H1 (cell line): Measurements from ENCODE around the gene ATP6AP1. TPM values are rescaled to one million over a fixed set of nuclear protein-coding genes. Genes with fewer than 3 reads are reported as not detected.

Experiments
- CTCF ChIA-PET: fragments of 300-600 bp; sonication (Branson Sonifier 250); formaldehyde crosslinking; loops from one replicate; lab custom pipeline; 2021; ENCODE audit not compliant: partially characterized antibody; lab: Charles Lee
- POLR2A ChIA-PET: fragments of 300-600 bp; sonication (Branson Sonifier 250); formaldehyde crosslinking; loops from one replicate; lab custom pipeline; 2021; ENCODE audit warnings: inconsistent platforms; ENCODE audit not compliant: partially characterized antibody; lab: Charles Lee
- DNase-seq, 2 experiments: peaks; one replicate each; pipeline versions ENCODE4 v3.0.0 to v3.0.0-alpha.2; 2010 to 2022; ENCODE audit warnings: low spot score in 2 of 2, low read depth in 1 of 2, mixed read lengths in 1 of 2
- FAIRE-seq: peaks from 2 replicates; lab custom pipeline; 2011; peaks lifted over from hg19 to GRCh38; lab: Jason Lieb, UNC
- H2AFZ ChIP-seq: 2 replicates; pipeline ENCODE4 v1.8.1; 2012; ENCODE audit warnings: low read length, inconsistent platforms
- H2AK5ac ChIP-seq: 2 replicates; pipeline ENCODE4 v1.6.1; 2013; ENCODE audit warnings: low read depth, low read length
- H2BK120ac ChIP-seq: replicated peaks from 2 replicates; pipeline ENCODE3; 2013; ENCODE audit warnings: low read depth, low read length, inconsistent platforms
- H2BK12ac ChIP-seq: 2 replicates; pipeline ENCODE4 v1.6.1; 2013; ENCODE audit warnings: low read depth, low read length
- H2BK15ac ChIP-seq: 2 replicates; pipeline ENCODE4 v1.6.1; 2013; ENCODE audit warnings: low read length
- H2BK20ac ChIP-seq: 2 replicates; pipeline ENCODE4 v1.6.1; 2013; ENCODE audit warnings: low read length
- H2BK5ac ChIP-seq: 2 replicates; pipeline ENCODE4 v1.6.1; 2013; ENCODE audit warnings: low read depth, low read length
- H3K14ac ChIP-seq: 2 replicates; pipeline ENCODE4 v1.6.1; 2013; ENCODE audit warnings: inconsistent platforms; ENCODE audit not compliant: insufficient read length
- H3K18ac ChIP-seq: 2 replicates; pipeline ENCODE4 v1.6.1; 2013; ENCODE audit warnings: low read length; ENCODE audit errors: extremely low read depth
- H3K23ac ChIP-seq: 2 replicates; pipeline ENCODE4 v1.6.1; 2013; ENCODE audit warnings: inconsistent platforms; ENCODE audit not compliant: insufficient read length
- H3K23me2 ChIP-seq: 2 replicates; pipeline ENCODE4 v1.6.1; 2013; ENCODE audit warnings: low read depth, low read length
- H3K27ac ChIP-seq: 2 replicates; pipeline ENCODE4 v1.6.1; 2011; ENCODE audit warnings: low read depth, low read length, inconsistent platforms
- H3K27me3 ChIP-seq, 4 experiments: replicated peaks in 1 of 4; 1 replicate in 1 of 4; 2 replicates in 3 of 4; pipeline versions ENCODE4 v1.6.1 to v1.8.1; 2011 to 2013; ENCODE audit warnings: low read length in 3 of 4, mild to moderate bottlenecking in 3 of 4, inconsistent platforms in 2 of 4, mixed read lengths in 2 of 4, moderate library complexity in 1 of 4; ENCODE audit not compliant: control insufficient read depth in 3 of 4, insufficient read depth in 3 of 4; ENCODE audit errors: extremely low read depth in 1 of 4
- H3K36me3 ChIP-seq, 4 experiments: 2 replicates each; pipeline versions ENCODE4 v1.6.1 to v1.8.1; 2011 to 2013; ENCODE audit warnings: mild to moderate bottlenecking in 4 of 4, low read length in 3 of 4, moderate library complexity in 2 of 4, control low read depth in 1 of 4, inconsistent platforms in 1 of 4; ENCODE audit not compliant: insufficient read depth in 4 of 4, control insufficient read depth in 2 of 4
- H3K4ac ChIP-seq: replicated peaks from 2 replicates; pipeline ENCODE3; 2013; ENCODE audit warnings: low read length, low read depth, mixed read lengths, inconsistent platforms; ENCODE audit not compliant: insufficient read length
- H3K4me1 ChIP-seq, 4 experiments: replicated peaks in 1 of 4; 1 replicate in 1 of 4; 2 replicates in 3 of 4; pipeline versions ENCODE4 v1.6.1 to v1.8.1; 2011 to 2013; ENCODE audit warnings: low read length in 3 of 4, inconsistent platforms in 2 of 4, mixed read lengths in 1 of 4; ENCODE audit not compliant: insufficient read depth in 4 of 4, control insufficient read depth in 3 of 4
- H3K4me2 ChIP-seq, 2 experiments: 2 replicates each; pipeline versions ENCODE4 v1.6.1 to v1.8.1; 2011 to 2013; ENCODE audit warnings: low read depth in 2 of 2, low read length in 2 of 2, control low read depth in 1 of 2, inconsistent platforms in 1 of 2, mild to moderate bottlenecking in 1 of 2; ENCODE audit not compliant: insufficient read depth in 1 of 2
- H3K4me3 ChIP-seq, 4 experiments: fragments of 200-600, 300-600 bp in 1 of 4; sonication (generic), shearing (Covaris generic), sonication (Bioruptor Twin) in 1 of 4; 2 replicates each; pipeline versions ENCODE4 v1.5.1 to v1.8.1; 2011 to 2016; ENCODE audit warnings: low read length in 4 of 4, low read depth in 3 of 4, control low read depth in 2 of 4, inconsistent platforms in 2 of 4, mild to moderate bottlenecking in 2 of 4, mixed read lengths in 1 of 4, moderate library complexity in 1 of 4; ENCODE audit not compliant: insufficient read depth in 2 of 4; ENCODE audit errors: extremely low read depth in 1 of 4
- H3K56ac ChIP-seq: replicated peaks from 2 replicates; pipeline ENCODE3; 2013; ENCODE audit warnings: low read depth, mild to moderate bottlenecking, mixed read lengths, low read length, inconsistent platforms; ENCODE audit not compliant: insufficient read length
- H3K79me1 ChIP-seq: 2 replicates; pipeline ENCODE4 v1.6.1; 2013; ENCODE audit warnings: low read depth, low read length, control low read depth
- H3K79me2 ChIP-seq, 2 experiments: 2 replicates each; pipeline versions ENCODE4 v1.6.1 to v1.8.1; 2012 to 2013; ENCODE audit warnings: low read length in 2 of 2, mild to moderate bottlenecking in 2 of 2, inconsistent platforms in 1 of 2; ENCODE audit not compliant: insufficient read depth in 2 of 2, control insufficient read depth in 1 of 2
- H3K9ac ChIP-seq, 4 experiments: replicated peaks in 1 of 4; 1 replicate in 1 of 4; 2 replicates in 3 of 4; pipeline versions ENCODE4 v1.6.1 to v1.8.1; 2011 to 2013; ENCODE audit warnings: low read depth in 3 of 4, low read length in 3 of 4, control low read depth in 2 of 4, mild to moderate bottlenecking in 2 of 4, moderate library complexity in 2 of 4, inconsistent platforms in 1 of 4; ENCODE audit errors: extremely low read depth in 1 of 4
- H3K9me3 ChIP-seq, 2 experiments: 2 replicates each; pipeline versions ENCODE4 v1.6.1 to v1.8.1; 2012 to 2013; ENCODE audit warnings: mild to moderate bottlenecking in 2 of 2, moderate library complexity in 2 of 2, control low read depth in 1 of 2, inconsistent platforms in 1 of 2, low read depth in 1 of 2, low read length in 1 of 2, mixed read lengths in 1 of 2; ENCODE audit not compliant: insufficient read depth in 2 of 2
- H4K20me1 ChIP-seq, 2 experiments: replicated peaks in 1 of 2; 2 replicates each; pipeline versions ENCODE3 to v1.8.1; 2011 to 2013; ENCODE audit warnings: inconsistent platforms in 2 of 2, low read length in 2 of 2, mild to moderate bottlenecking in 1 of 2; ENCODE audit not compliant: insufficient read depth in 2 of 2, control insufficient read depth in 1 of 2
- H4K5ac ChIP-seq: 2 replicates; pipeline ENCODE4 v1.6.1; 2013; ENCODE audit warnings: low read length, low read depth, mixed read lengths, inconsistent platforms; ENCODE audit not compliant: insufficient read length
- H4K8ac ChIP-seq: 2 replicates; pipeline ENCODE4 v1.8.0; 2013; ENCODE audit warnings: mild to moderate bottlenecking, moderate library complexity, low read length, inconsistent platforms; ENCODE audit not compliant: insufficient read depth; ENCODE audit errors: extremely low read depth
- H4K91ac ChIP-seq: replicated peaks from 2 replicates; pipeline ENCODE3; 2013; ENCODE audit warnings: low read length, mixed read lengths, inconsistent platforms; ENCODE audit not compliant: insufficient read length
- EGR1 ChIP-seq: IDR thresholded peaks from 2 replicates; pipeline ENCODE4 v1.6.1; 2011; ENCODE audit warnings: low read depth, low read length, borderline replicate concordance
- GABPA ChIP-seq: IDR thresholded peaks from 2 replicates; pipeline ENCODE4 v1.6.1; 2011; ENCODE audit warnings: mild to moderate bottlenecking, low read length, moderate library complexity, borderline replicate concordance; ENCODE audit not compliant: insufficient read depth
- KDM4A ChIP-seq: IDR thresholded peaks from one replicate; pipeline ENCODE4 v1.7.1; 2012; ENCODE audit warnings: low read depth, mild to moderate bottlenecking, moderate library complexity, low read length, inconsistent platforms; ENCODE audit not compliant: severe bottlenecking
- NRF1 ChIP-seq: IDR thresholded peaks from 2 replicates; pipeline ENCODE4 v1.6.1; 2011; ENCODE audit warnings: mild to moderate bottlenecking, low read depth, low read length, improper control_type of control experiment
- POLR2AphosphoS5 ChIP-seq: IDR thresholded peaks from 2 replicates; pipeline ENCODE4 v1.6.1; 2011; ENCODE audit warnings: low read depth, low read length
- POU5F1 ChIP-seq: IDR thresholded peaks from 2 replicates; pipeline ENCODE4 v1.6.1; 2011; ENCODE audit warnings: low read depth, mild to moderate bottlenecking, low read length, moderate library complexity
- RAD21 ChIP-seq, 2 experiments: IDR thresholded peaks in 1 of 2; conservative IDR thresholded peaks in 1 of 2; 2 replicates each; pipeline ENCODE4 v1.6.1; 2011; ENCODE audit warnings: low read depth in 2 of 2, low read length in 2 of 2, improper control_type of control experiment in 1 of 2, inconsistent platforms in 1 of 2, mild to moderate bottlenecking in 1 of 2, moderate library complexity in 1 of 2
- SIN3A ChIP-seq, 2 experiments: IDR thresholded peaks in 1 of 2; conservative IDR thresholded peaks in 1 of 2; 2 replicates each; pipeline ENCODE4 v1.6.1; 2011 to 2012; ENCODE audit warnings: low read length in 2 of 2, improper control_type of control experiment in 1 of 2, low read depth in 1 of 2, mild to moderate bottlenecking in 1 of 2
- SIX5 ChIP-seq: IDR thresholded peaks from 2 replicates; pipeline ENCODE4 v1.6.1; 2011; ENCODE audit warnings: mild to moderate bottlenecking, low read depth, low read length
- SP4 ChIP-seq: IDR thresholded peaks from 2 replicates; pipeline ENCODE4 v1.6.1; 2012; ENCODE audit warnings: low read length, inconsistent platforms
- WGBS, 2 experiments: shearing (Covaris generic) in 1 of 2; methylation state at CpG; one replicate each; pipeline versions ENCODE4 v1.1.6 to v1.1.7; 2013 to 2015; ENCODE audit warnings: low lambda C conversion rate in 2 of 2, mixed read lengths in 2 of 2, inconsistent platforms in 1 of 2, low coverage in 1 of 2, missing lambda C conversion rate in 1 of 2; ENCODE audit not compliant: insufficient replicate concordance in 2 of 2, insufficient coverage in 1 of 2, insufficient read length in 1 of 2; ENCODE audit errors: extremely low coverage in 1 of 2, missing lambda C conversion rate in 1 of 2; 5-methylcytosine and 5-hydroxymethylcytosine counted together
- polyA plus RNA-seq, 7 experiments: library from polyadenylated mRNA; depleted of rRNA in 3 of 7; stranded (reverse) in 5 of 7; unstranded in 2 of 7; fragments of >200 nt in 5 of 7; fragments of 200-250 nt in 2 of 7; gene quantifications; 1 replicate in 5 of 7; 2 replicates in 1 of 7; 4 replicates in 1 of 7; pipeline versions ENCODE4 v1.2.1 to v1.2.3, GENCODE V29; 2011 to 2013; ENCODE audit warnings: missing spikeins in 2 of 7, mixed read lengths in 2 of 7
- total RNA-seq: library from RNA; stranded (reverse); fragmentation: NEBNext Ultra II Directional; extraction: Animal tissue kit (Norgen Biotek cat#: 25700); gene quantifications from 2 replicates; pipeline ENCODE4 v1.2.1, GENCODE V29; 2021
- TF ChIP-seq, protein P1 (sequence below): IDR thresholded peaks from 2 replicates; pipeline ENCODE4 v1.6.1; 2011; ENCODE audit warnings: low read depth, mild to moderate bottlenecking, low read length; ENCODE audit not compliant: insufficient read depth

Gene ATP6AP1
- total and polyA plus RNA-seq, 2 of the 8 experiments (the other 6 are each of a cell fraction or from before 2014, with no cell fraction given), result 44.6 to 80.8 TPM

DNA sequence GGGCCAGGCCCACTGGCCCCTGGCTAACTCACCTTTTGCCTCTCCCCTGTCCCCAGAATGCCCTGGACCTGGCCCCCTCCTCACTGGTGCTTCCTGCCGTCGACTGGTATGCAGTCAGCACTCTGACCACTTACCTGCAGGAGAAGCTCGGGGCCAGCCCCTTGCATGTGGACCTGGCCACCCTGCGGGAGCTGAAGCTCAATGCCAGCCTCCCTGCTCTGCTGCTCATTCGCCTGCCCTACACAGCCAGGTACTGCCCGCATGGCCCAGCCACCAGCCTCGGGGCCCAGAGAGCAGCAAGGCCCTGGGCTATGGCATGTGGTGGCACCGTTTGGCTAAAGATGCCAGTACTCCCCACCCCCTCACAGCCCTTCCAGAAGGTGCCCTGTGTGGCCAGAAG, 3.7 kb downstream of the ATP6AP1 start:
- no peak overlapping the region for H3K23ac ChIP-seq
- no peak overlapping the region for H4K8ac ChIP-seq
- no peak overlapping the region for H2BK5ac ChIP-seq
- no peak for FAIRE-seq
- no peaks in the 10 kb centered on the region for H3K4me1 ChIP-seq
- peaks cover 0 to 14% (median 7%) of the 10 kb centered on the region in 4 experiments; a peak in 5 of 8 replicates for H3K36me3 ChIP-seq
- H3K27me3 ChIP-seq, result no peaks in the 10 kb centered on the region
- peaks cover 4% of the 10 kb centered on the region; the same call in 1 of the 2 replicates for H3K23me2 ChIP-seq
- TF ChIP-seq SIN3A (conservative IDR thresholded peaks at IDR 0.05 in 1 of 2, IDR thresholded peaks at IDR 0.05 in 1 of 2; ENCODE audit: low read depth in 1 of 2, low read length in 2 of 2) (no peak), POLR2AphosphoS5 (no peak), KDM4A (no peak), POU5F1 (no peak), EGR1 (no peak), NRF1 (no peak), SP4 (no peak), SIX5 (no peak), RAD21 (IDR thresholded peaks at IDR 0.05 in 1 of 2, conservative IDR thresholded peaks at IDR 0.05 in 1 of 2; ENCODE audit: low read depth in 2 of 2, low read length in 2 of 2) (no peak), GABPA (no peak)
- TF ChIP-seq, protein P1, sequence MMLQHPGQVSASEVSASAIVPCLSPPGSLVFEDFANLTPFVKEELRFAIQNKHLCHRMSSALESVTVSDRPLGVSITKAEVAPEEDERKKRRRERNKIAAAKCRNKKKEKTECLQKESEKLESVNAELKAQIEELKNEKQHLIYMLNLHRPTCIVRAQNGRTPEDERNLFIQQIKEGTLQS, result no peak
- H3K4me3 ChIP-seq, result no peak overlapping the region
- DNase-seq, result no peak
- H3K27ac ChIP-seq, result no peak overlapping the region
- no peak overlapping the region for H3K4me2 ChIP-seq
- POLR2A ChIA-PET, result interaction anchor here (0.9 to 2.0 kb wide), 4 partner anchors 13 to 34 kb away, joined by 3 to 7 read pairs (median 4); partner anchors contain the start of gene RPL10
- H2BK120ac ChIP-seq, result no peak overlapping the region
- no peaks in the 10 kb centered on the region for H3K79me1 ChIP-seq
- CTCF ChIA-PET, result interaction anchor here (0.9 to 1.9 kb wide), 3 partner anchors 11 to 28 kb away, joined by 3 to 7 read pairs (median 4); partner anchors contain the start of gene FAM50A
- 100% methylated on average over 4 of the region's 8 CpGs; no CpG with 5 or more reads in 1 of the 2 experiments for WGBS, 2 experiments
- H2BK20ac ChIP-seq, result no peak overlapping the region
- no peak overlapping the region for H3K56ac ChIP-seq
- H3K18ac ChIP-seq, result no peak overlapping the region
- no peak overlapping the region for H3K14ac ChIP-seq
- no peaks in the 10 kb centered on the region for H3K9me3 ChIP-seq
- H4K91ac ChIP-seq, result no peak overlapping the region
- H4K5ac ChIP-seq, result no peak overlapping the region
- H4K20me1 ChIP-seq, result peaks cover 0 to 4% of the 10 kb centered on the region in 2 experiments
- no peak overlapping the region for H2AK5ac ChIP-seq
- no peak overlapping the region for H3K4ac ChIP-seq
- H2AFZ ChIP-seq, result no peak overlapping the region
- no peak overlapping the region for H3K9ac ChIP-seq
- no peak overlapping the region for H2BK15ac ChIP-seq
- H2BK12ac ChIP-seq, result no peak overlapping the region
- H3K79me2 ChIP-seq, result peaks cover 3 to 9% of the 10 kb centered on the region in 2 experiments; a peak in 2 of 4 replicates
